ENCODE data around the gene NOCT. TPM values are rescaled to one million over a fixed set of nuclear protein-coding genes. Genes with fewer than 3 reads are reported as not detected.

Gene NOCT
- total and polyA plus RNA-seq, 2 of the 8 experiments (the other 6 are each of a cell fraction or from before 2014, with no cell fraction given), result 10.4 to 45.5 TPM

DNA sequence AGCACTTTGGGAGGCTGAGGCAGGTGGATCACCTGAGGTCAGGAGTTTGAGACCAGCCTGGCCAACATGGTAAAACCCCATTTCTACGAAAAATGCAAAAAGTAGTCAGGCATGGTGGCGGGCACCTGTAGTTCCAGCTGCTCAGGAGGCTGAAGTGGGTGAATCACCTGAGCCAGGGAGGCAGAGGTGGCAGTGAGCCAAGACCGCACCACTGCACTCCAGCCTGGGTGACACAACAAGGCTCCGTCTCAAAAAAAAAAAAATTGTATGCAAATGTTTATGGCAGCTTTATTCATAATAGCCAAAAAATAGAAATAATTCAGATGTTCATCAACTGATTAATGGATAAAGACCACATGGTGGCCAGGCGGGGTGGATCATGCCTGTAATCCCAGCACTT is 9.8 kb upstream of the NOCT start:
- Histone ChIP-seq H3K27ac (ENCODE audit: low read depth, low read length) (no peak overlapping the region), H4K5ac (ENCODE audit: insufficient read length, low read depth, low read length) (no peak overlapping the region), H2AK5ac (ENCODE audit: low read depth, low read length) (no peak overlapping the region), H3K79me2 (ENCODE audit: control insufficient read depth in 1 of 2, insufficient read depth in 2 of 2, low read length in 2 of 2) (no peaks in the 10 kb centered on the region), H3K36me3 (ENCODE audit: control insufficient read depth in 2 of 4, insufficient read depth in 4 of 4, low read length in 3 of 4) (no peaks in the 10 kb centered on the region), H2BK5ac (ENCODE audit: low read depth, low read length) (no peak overlapping the region), H2AFZ (ENCODE audit: low read length) (no peak overlapping the region), H2BK20ac (ENCODE audit: low read length) (no peak overlapping the region), H2BK120ac (replicated peaks; ENCODE audit: low read depth, low read length) (no peak overlapping the region), H3K4me2 (ENCODE audit: insufficient read depth in 1 of 2, low read depth in 2 of 2, low read length in 2 of 2) (no peak overlapping the region), H3K18ac (ENCODE audit: extremely low read depth, low read length) (no peak overlapping the region), H3K27me3 (replicated peaks in 1 of 4; ENCODE audit: control insufficient read depth in 3 of 4, extremely low read depth in 1 of 4, insufficient read depth in 3 of 4, low read length in 3 of 4) (no peaks in the 10 kb centered on the region), H4K20me1 (replicated peaks in 1 of 2; ENCODE audit: control insufficient read depth in 1 of 2, insufficient read depth in 2 of 2, low read length in 2 of 2) (no peaks in the 10 kb centered on the region), H2BK15ac (ENCODE audit: low read length) (no peak overlapping the region), H4K91ac (replicated peaks; ENCODE audit: insufficient read length, low read length) (no peak overlapping the region), H3K56ac (replicated peaks; ENCODE audit: insufficient read length, low read depth, low read length) (no peak overlapping the region), H2BK12ac (ENCODE audit: low read depth, low read length) (no peak overlapping the region), H3K4ac (replicated peaks; ENCODE audit: insufficient read length, low read depth, low read length) (no peak overlapping the region), H3K23ac (ENCODE audit: insufficient read length) (no peak overlapping the region), H3K23me2 (ENCODE audit: low read depth, low read length) (no peaks in the 10 kb centered on the region), H3K9me3 (ENCODE audit: insufficient read depth in 2 of 2, low read depth in 1 of 2, low read length in 1 of 2) (peaks cover 0 to 6% of the 10 kb centered on the region in 2 experiments; a peak in 2 of 4 replicates), H3K14ac (ENCODE audit: insufficient read length) (no peak overlapping the region), H3K9ac (replicated peaks in 1 of 4; ENCODE audit: extremely low read depth in 1 of 4, low read depth in 3 of 4, low read length in 3 of 4) (no peak overlapping the region), H4K8ac (ENCODE audit: extremely low read depth, insufficient read depth, low read length) (no peak overlapping the region), H3K4me3 (ENCODE audit: extremely low read depth in 1 of 4, insufficient read depth in 2 of 4, low read depth in 3 of 4, low read length in 4 of 4) (no peak overlapping the region), H3K4me1 (replicated peaks in 1 of 4; ENCODE audit: control insufficient read depth in 3 of 4, insufficient read depth in 4 of 4, low read length in 3 of 4) (no peaks in the 10 kb centered on the region), H3K79me1 (ENCODE audit: low read depth, low read length) (no peaks in the 10 kb centered on the region)
- FAIRE-seq (no peak), DNase-seq (ENCODE audit: low read depth in 1 of 2, low spot score in 2 of 2) (no peak)
- no peak for TF ChIP-seq SP4 (IDR thresholded peaks at IDR 0.05; ENCODE audit: low read length)
- TF ChIP-seq BCL11A (IDR thresholded peaks at IDR 0.05; ENCODE audit: low read depth in 2 of 2, low read length in 2 of 2), result no peak
- no peak for TF ChIP-seq GTF2F1 (IDR thresholded peaks at IDR 0.05; ENCODE audit: borderline replicate concordance, low read depth, low read length)
- no peak for TF ChIP-seq POLR2AphosphoS5 (IDR thresholded peaks at IDR 0.05; ENCODE audit: low read depth, low read length)
- no peak for TF ChIP-seq TEAD4 (IDR thresholded peaks at IDR 0.05; ENCODE audit: low read depth, low read length)
- TF ChIP-seq SP1 (IDR thresholded peaks at IDR 0.05; ENCODE audit: low read depth, low read length), result no peak
- TF ChIP-seq USF2 (IDR thresholded peaks at IDR 0.05; ENCODE audit: low read length), result no peak
- 97% methylated on average over 5 of the region's 5 CpGs; no CpG with 5 or more reads in 1 of the 2 experiments for WGBS, 2 experiments (ENCODE audit: extremely low coverage in 1 of 2, insufficient coverage in 1 of 2, insufficient read length in 1 of 2, insufficient replicate concordance in 2 of 2, low coverage in 1 of 2, low lambda C conversion rate in 2 of 2, missing lambda C conversion rate in 1 of 2)
- ChIA-PET POLR2A (ENCODE audit: partially characterized antibody) (interaction anchor here (0.7 to 1.1 kb wide), 2 partner anchors 10 to 511 kb away, joined by 3 to 5 read pairs; partner anchors contain the start of gene NOCT), CTCF (ENCODE audit: partially characterized antibody) (interaction anchor here (0.7 kb wide), 1 partner anchor 638 kb away, joined by 3 read pairs; no protein-coding TSS in a partner anchor)

All from H1 (cell line).